OCI-LY1 (cell line): ENCODE measurements around the gene PHF10.

Experiments used
- H2AFZ ChIP-seq: fragments of 200-600 bp; sonication (generic), shearing (Covaris generic); 2 replicates; pipeline ENCODE4 v1.6.0; 2014; ENCODE audit warnings: antibody characterized with exemption, mild to moderate bottlenecking, low read length
- H3F3A ChIP-seq: fragments of 200-600 bp; sonication (generic), shearing (Covaris generic); 2 replicates; pipeline ENCODE4 v1.6.0; 2014; ENCODE audit warnings: mild to moderate bottlenecking, antibody characterized with exemption, low read length, moderate library complexity; ENCODE audit not compliant: insufficient read depth
- H3K27ac ChIP-seq: fragments of 200-600 bp; sonication (generic); 2 replicates; pipeline ENCODE4 v1.5.1; 2014; ENCODE audit warnings: low read length, mixed run types, mild to moderate bottlenecking, low read depth; ENCODE audit not compliant: poor library complexity, severe bottlenecking
- H3K27me3 ChIP-seq: fragments of 200-600 bp; sonication (generic); 2 replicates; pipeline ENCODE4 v1.6.0; 2014; ENCODE audit warnings: antibody characterized with exemption, mild to moderate bottlenecking, low read length, moderate library complexity; ENCODE audit not compliant: insufficient read depth
- H3K36me3 ChIP-seq: fragments of 200-600 bp; sonication (generic); 2 replicates; pipeline ENCODE4 v1.6.1; 2014; ENCODE audit warnings: mild to moderate bottlenecking, antibody characterized with exemption, low read length, moderate library complexity, mixed read lengths; ENCODE audit not compliant: insufficient read depth
- H3K4me1 ChIP-seq: fragments of 200-600 bp; sonication (generic); 2 replicates; pipeline ENCODE4 v1.5.1; 2014; ENCODE audit warnings: mild to moderate bottlenecking, low read length, moderate library complexity; ENCODE audit not compliant: insufficient read depth, severe bottlenecking
- H3K4me2 ChIP-seq: fragments of 200-600 bp; sonication (generic), shearing (Covaris generic); 2 replicates; pipeline ENCODE4 v1.6.1; 2014; ENCODE audit warnings: low read length
- H3K4me3 ChIP-seq: fragments of 200-600 bp; sonication (generic); 2 replicates; pipeline ENCODE4 v1.5.1; 2014; ENCODE audit warnings: low read length, low read depth, mild to moderate bottlenecking, mixed read lengths; ENCODE audit not compliant: poor library complexity, severe bottlenecking
- H3K79me2 ChIP-seq: fragments of 200-600 bp; shearing (Covaris generic); 2 replicates; pipeline ENCODE4 v1.6.1; 2016; ENCODE audit warnings: mixed run types, low read length, mixed read lengths; ENCODE audit not compliant: insufficient read depth
- H3K9ac ChIP-seq: fragments of 200-600 bp; sonication (generic), shearing (Covaris generic); 2 replicates; pipeline ENCODE4 v1.6.1; 2014; ENCODE audit warnings: mild to moderate bottlenecking, low read length, mixed read lengths
- H3K9me2 ChIP-seq: fragments of 200-600 bp; sonication (generic), shearing (Covaris generic); 2 replicates; pipeline ENCODE4 v1.6.1; 2014; ENCODE audit warnings: low read depth, mild to moderate bottlenecking, low read length, mixed read lengths
- H3K9me3 ChIP-seq: fragments of 200-600 bp; shearing (Covaris generic); 2 replicates; pipeline ENCODE4 v1.6.1; 2014; ENCODE audit warnings: low read length, mixed read lengths
- H4K20me1 ChIP-seq: fragments of 200-600 bp; sonication (generic), shearing (Covaris generic); 2 replicates; pipeline ENCODE4 v1.6.0; 2016; ENCODE audit warnings: mild to moderate bottlenecking, low read length; ENCODE audit not compliant: insufficient read depth
- EZH2 ChIP-seq: fragments of 200-600 bp; sonication (generic), shearing (Covaris generic); IDR thresholded peaks from 2 replicates; pipeline ENCODE4 v1.8.0; 2017; ENCODE audit warnings: borderline replicate concordance, mixed run types, mild to moderate bottlenecking, antibody characterized with exemption, low read length, moderate library complexity, mixed read lengths
- TF ChIP-seq, protein P1 (sequence below): fragments of 200-600 bp; sonication (generic), shearing (Covaris generic); IDR thresholded peaks from 2 replicates; pipeline ENCODE4 v1.5.1; 2017; ENCODE audit warnings: mild to moderate bottlenecking, antibody characterized with exemption, low read length, moderate library complexity, mixed read lengths

The PHF10 gene

DNA sequence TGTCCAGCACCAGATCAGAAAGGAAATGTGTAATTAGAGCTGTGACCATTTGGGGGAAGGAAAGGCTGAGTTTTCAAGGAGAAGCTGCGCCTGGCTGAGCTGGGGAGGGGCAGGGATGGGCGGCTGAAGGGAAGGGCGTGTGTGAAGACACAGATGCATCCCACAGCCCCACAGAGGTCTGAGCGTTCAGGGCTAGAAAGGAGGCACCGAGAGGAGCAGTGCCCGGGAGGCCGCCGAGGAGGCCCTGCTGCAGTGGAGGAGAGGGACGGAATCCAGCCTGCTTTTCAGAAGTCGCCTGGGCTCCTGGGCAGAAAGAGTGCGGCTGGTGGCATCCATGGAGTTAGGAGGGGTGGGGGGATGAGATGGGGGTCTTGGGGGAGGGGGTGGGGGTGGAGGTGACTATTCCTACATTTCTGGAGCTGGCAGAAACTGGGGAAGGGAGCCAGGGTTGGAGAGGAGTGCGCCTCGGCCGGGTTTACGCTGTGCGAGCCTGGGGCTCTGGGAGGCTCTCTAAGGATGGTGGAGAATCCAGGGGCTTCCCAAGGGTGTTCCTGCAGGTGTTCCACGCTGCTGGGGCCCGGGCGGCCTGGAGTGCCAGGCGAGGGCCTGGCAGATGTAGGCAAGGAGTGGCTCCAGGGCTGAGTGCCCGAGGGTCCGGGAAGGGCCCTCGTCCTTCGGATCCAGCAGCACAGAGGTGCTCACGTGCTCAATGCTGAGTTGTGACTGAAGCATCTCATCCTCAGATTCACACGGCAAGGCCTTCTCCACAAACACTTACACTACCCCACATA is 64.3 kb downstream of the PHF10 start:
- no peaks in the 10 kb centered on the region for H3K4me1 ChIP-seq
- TF ChIP-seq, protein P1, sequence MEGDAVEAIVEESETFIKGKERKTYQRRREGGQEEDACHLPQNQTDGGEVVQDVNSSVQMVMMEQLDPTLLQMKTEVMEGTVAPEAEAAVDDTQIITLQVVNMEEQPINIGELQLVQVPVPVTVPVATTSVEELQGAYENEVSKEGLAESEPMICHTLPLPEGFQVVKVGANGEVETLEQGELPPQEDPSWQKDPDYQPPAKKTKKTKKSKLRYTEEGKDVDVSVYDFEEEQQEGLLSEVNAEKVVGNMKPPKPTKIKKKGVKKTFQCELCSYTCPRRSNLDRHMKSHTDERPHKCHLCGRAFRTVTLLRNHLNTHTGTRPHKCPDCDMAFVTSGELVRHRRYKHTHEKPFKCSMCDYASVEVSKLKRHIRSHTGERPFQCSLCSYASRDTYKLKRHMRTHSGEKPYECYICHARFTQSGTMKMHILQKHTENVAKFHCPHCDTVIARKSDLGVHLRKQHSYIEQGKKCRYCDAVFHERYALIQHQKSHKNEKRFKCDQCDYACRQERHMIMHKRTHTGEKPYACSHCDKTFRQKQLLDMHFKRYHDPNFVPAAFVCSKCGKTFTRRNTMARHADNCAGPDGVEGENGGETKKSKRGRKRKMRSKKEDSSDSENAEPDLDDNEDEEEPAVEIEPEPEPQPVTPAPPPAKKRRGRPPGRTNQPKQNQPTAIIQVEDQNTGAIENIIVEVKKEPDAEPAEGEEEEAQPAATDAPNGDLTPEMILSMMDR, result no peak
- TF ChIP-seq EZH2, result no peak
- H3K36me3 ChIP-seq, result peaks cover 79% of the 10 kb centered on the region
- no peak overlapping the region for H3K27ac ChIP-seq
- no peak overlapping the region for H3K4me2 ChIP-seq
- H2AFZ ChIP-seq, result no peak overlapping the region
- peaks cover 2% of the 10 kb centered on the region for H3K9me3 ChIP-seq
- H3K4me3 ChIP-seq, result no peak overlapping the region
- no peaks in the 10 kb centered on the region for H3K79me2 ChIP-seq
- no peak overlapping the region for H3K9ac ChIP-seq
- H3F3A ChIP-seq, result no peaks in the 10 kb centered on the region
- H3K9me2 ChIP-seq, result no peaks in the 10 kb centered on the region
- no peaks in the 10 kb centered on the region for H4K20me1 ChIP-seq
- no peaks in the 10 kb centered on the region for H3K27me3 ChIP-seq

- Histone ChIP-seq H3K27me3 (no peaks in the 10 kb centered on the region), H3K9ac (no peak overlapping the region), H3K9me3 (peaks cover 2% of the 10 kb centered on the region), H3K79me2 (no peaks in the 10 kb centered on the region), H3K4me3 (no peak overlapping the region), H3F3A (no peaks in the 10 kb centered on the region), H3K4me2 (no peak overlapping the region), H3K27ac (no peak overlapping the region), H3K9me2 (no peaks in the 10 kb centered on the region), H2AFZ (no peak overlapping the region), H3K36me3 (peaks cover 77% of the 10 kb centered on the region), H3K4me1 (no peaks in the 10 kb centered on the region), H4K20me1 (no peaks in the 10 kb centered on the region)
- TF ChIP-seq, protein P1, result no peak
- TF ChIP-seq EZH2, result no peak
Measured at GRCh38 chr6:169657284-169657610, 67.1 kb downstream of the PHF10 start.

GRCh38 chr6:169656546-169657283 is 67.6 kb downstream of the PHF10 start:
- Histone ChIP-seq H4K20me1 (no peaks in the 10 kb centered on the region), H3K79me2 (no peaks in the 10 kb centered on the region), H3K27ac (no peak overlapping the region), H3K9me3 (peaks cover 2% of the 10 kb centered on the region), H3F3A (no peaks in the 10 kb centered on the region), H3K4me2 (no peak overlapping the region), H3K36me3 (peaks cover 75% of the 10 kb centered on the region), H3K4me1 (no peaks in the 10 kb centered on the region), H2AFZ (no peak overlapping the region), H3K9ac (no peak overlapping the region), H3K27me3 (no peaks in the 10 kb centered on the region), H3K9me2 (no peaks in the 10 kb centered on the region), H3K4me3 (no peak overlapping the region)
- TF ChIP-seq, protein P1, result no peak
- no peak for TF ChIP-seq EZH2
